SK-N-SH treated with all-trans-retinoic acid at 6 μM for 48 hours (cell line): ENCODE data around the gene RALA.

Experiments used
- ATAC-seq: fragments of 200-7000 bp; cut with Tn5 transposase; 3 replicates; pipeline ENCODE4 v1.9.1; 2020; ENCODE audit warnings: mild to moderate bottlenecking, moderate library complexity
- ARNTL ChIP-seq: fragments of 450-650 bp; formaldehyde crosslinking; IDR thresholded peaks from 2 replicates; pipeline ENCODE4 v1.5.0; 2020; ENCODE audit warnings: low read depth, mild to moderate bottlenecking, moderate library complexity, borderline replicate concordance
- BACH2 ChIP-seq: fragments of 250-450 bp; sonication (Bioruptor Pico); IDR thresholded peaks from 2 replicates; pipeline ENCODE4 v1.9.0; 2021; ENCODE audit warnings: mild to moderate bottlenecking, borderline replicate concordance
- CSDC2 ChIP-seq: fragments of 250-450 bp; sonication (Bioruptor Pico); IDR thresholded peaks from 2 replicates; pipeline ENCODE4 v1.5.0; 2020; ENCODE audit warnings: mild to moderate bottlenecking, moderate library complexity
- CSRNP3 ChIP-seq: fragments of 250-450 bp; sonication (Bioruptor Pico); IDR thresholded peaks from 2 replicates; pipeline ENCODE4 v1.5.1; 2021; ENCODE audit warnings: mild to moderate bottlenecking, moderate library complexity
- ESRRG ChIP-seq: fragments of 250-450 bp; sonication (Bioruptor Pico); IDR thresholded peaks from 2 replicates; pipeline ENCODE4 v1.6.1; 2021; ENCODE audit warnings: mild to moderate bottlenecking
- GLIS3 ChIP-seq: fragments of 250-450 bp; sonication (Bioruptor Pico); IDR thresholded peaks from 2 replicates; pipeline ENCODE4 v1.5.0; 2020; ENCODE audit warnings: mild to moderate bottlenecking, moderate library complexity
- ISL1 ChIP-seq: fragments of 250-450 bp; sonication (Bioruptor Pico); IDR thresholded peaks from 2 replicates; pipeline ENCODE4 v2.1.2; 2022; ENCODE audit warnings: mild to moderate bottlenecking, moderate library complexity
- OSR1 ChIP-seq: fragments of 250-450 bp; sonication (Bioruptor Pico); IDR thresholded peaks from 2 replicates; pipeline ENCODE4 v1.8.0; 2022; ENCODE audit warnings: moderate library complexity, mild to moderate bottlenecking, inconsistent platforms
- PATZ1 ChIP-seq: fragments of 250-450 bp; sonication (Bioruptor Pico); IDR thresholded peaks from 2 replicates; pipeline ENCODE4 v1.8.0; 2020; ENCODE audit warnings: mild to moderate bottlenecking, moderate library complexity, borderline replicate concordance
- PPARA ChIP-seq: fragments of 250-450 bp; sonication (Bioruptor Pico); IDR thresholded peaks from 2 replicates; pipeline ENCODE4 v1.5.0; 2020; ENCODE audit warnings: mild to moderate bottlenecking, borderline replicate concordance
- RARB ChIP-seq: fragments of 250-450 bp; sonication (Bioruptor Pico); IDR thresholded peaks from 2 replicates; pipeline ENCODE4 v1.8.0; 2021; ENCODE audit warnings: mild to moderate bottlenecking, moderate library complexity
- SNAI2 ChIP-seq: fragments of 250-450 bp; sonication (Bioruptor Pico); IDR thresholded peaks from 2 replicates; pipeline ENCODE4 v1.5.0; 2020; ENCODE audit warnings: mild to moderate bottlenecking, moderate library complexity
- TCF4 ChIP-seq: fragments of 250-450 bp; sonication (Bioruptor Pico); IDR thresholded peaks from 2 replicates; pipeline ENCODE4 v1.8.0; 2021; ENCODE audit warnings: mild to moderate bottlenecking, moderate library complexity, borderline replicate concordance
- TOX ChIP-seq: fragments of 250-450 bp; sonication (Bioruptor Pico); IDR thresholded peaks from 2 replicates; pipeline ENCODE4 v1.8.0; 2021; ENCODE audit warnings: mild to moderate bottlenecking, moderate library complexity, borderline replicate concordance
- ZC3H10 ChIP-seq: fragments of 250-450 bp; sonication (Bioruptor Pico); IDR thresholded peaks from 2 replicates; pipeline ENCODE4 v1.5.1; 2021; ENCODE audit warnings: mild to moderate bottlenecking, moderate library complexity
- ZFP3 ChIP-seq: fragments of 250-450 bp; sonication (Bioruptor Pico); IDR thresholded peaks from 2 replicates; pipeline ENCODE4 v1.5.0; 2020; ENCODE audit warnings: mild to moderate bottlenecking, moderate library complexity
- ZFP30 ChIP-seq: fragments of 450-650 bp; formaldehyde crosslinking; IDR thresholded peaks from 2 replicates; pipeline ENCODE4 v1.5.0; 2022; ENCODE audit warnings: mild to moderate bottlenecking, moderate library complexity
- ZNF565 ChIP-seq: fragments of 450-650 bp; formaldehyde crosslinking; conservative IDR thresholded peaks from 2 replicates; pipeline ENCODE4 v1.5.0; 2020; ENCODE audit warnings: low read depth, mild to moderate bottlenecking, moderate library complexity
- ZNF70 ChIP-seq: fragments of 450-650 bp; formaldehyde crosslinking; IDR thresholded peaks from 2 replicates; pipeline ENCODE4 v1.5.0; 2020; ENCODE audit warnings: mild to moderate bottlenecking, moderate library complexity
- ZNF8 ChIP-seq: fragments of 450-650 bp; formaldehyde crosslinking; IDR thresholded peaks from 2 replicates; pipeline ENCODE4 v1.5.0; 2020; ENCODE audit warnings: mild to moderate bottlenecking, moderate library complexity
- TF ChIP-seq, protein P1 (sequence below): fragments of 250-450 bp; sonication (Bioruptor Pico); IDR thresholded peaks from 2 replicates; pipeline ENCODE4 v1.8.0; 2021; ENCODE audit warnings: low read depth, mild to moderate bottlenecking, moderate library complexity, borderline replicate concordance
- TF ChIP-seq, protein P2 (sequence below): fragments of 250-450 bp; sonication (Bioruptor Pico); IDR thresholded peaks from 2 replicates; pipeline ENCODE4 v1.5.0; 2020; ENCODE audit warnings: mild to moderate bottlenecking, moderate library complexity
- TF ChIP-seq, protein P3 (sequence below): fragments of 250-450 bp; sonication (Bioruptor Pico); IDR thresholded peaks from 2 replicates; pipeline ENCODE4 v1.5.1; 2020; ENCODE audit warnings: low read depth, mild to moderate bottlenecking, moderate library complexity

RALA gene

GRCh38 chr7:39744620-39745019, 121.2 kb downstream of the RALA start:
- TF ChIP-seq GLIS3 (CRISPR knock-in tag) = no peak
- TF ChIP-seq TOX (CRISPR knock-in tag) = no peak
- TF ChIP-seq ZNF8 (CRISPR knock-in tag) = no peak
- TF ChIP-seq, protein P1, sequence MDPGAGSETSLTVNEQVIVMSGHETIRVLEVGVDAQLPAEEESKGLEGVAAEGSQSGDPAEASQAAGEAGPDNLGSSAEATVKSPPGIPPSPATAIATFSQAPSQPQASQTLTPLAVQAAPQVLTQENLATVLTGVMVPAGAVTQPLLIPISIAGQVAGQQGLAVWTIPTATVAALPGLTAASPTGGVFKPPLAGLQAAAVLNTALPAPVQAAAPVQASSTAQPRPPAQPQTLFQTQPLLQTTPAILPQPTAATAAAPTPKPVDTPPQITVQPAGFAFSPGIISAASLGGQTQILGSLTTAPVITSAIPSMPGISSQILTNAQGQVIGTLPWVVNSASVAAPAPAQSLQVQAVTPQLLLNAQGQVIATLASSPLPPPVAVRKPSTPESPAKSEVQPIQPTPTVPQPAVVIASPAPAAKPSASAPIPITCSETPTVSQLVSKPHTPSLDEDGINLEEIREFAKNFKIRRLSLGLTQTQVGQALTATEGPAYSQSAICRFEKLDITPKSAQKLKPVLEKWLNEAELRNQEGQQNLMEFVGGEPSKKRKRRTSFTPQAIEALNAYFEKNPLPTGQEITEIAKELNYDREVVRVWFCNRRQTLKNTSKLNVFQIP (CRISPR knock-in tag) = no peak
- no peak for TF ChIP-seq ZNF70
- TF ChIP-seq OSR1 (CRISPR knock-in tag) = no peak
- no peak for ATAC-seq

DNA sequence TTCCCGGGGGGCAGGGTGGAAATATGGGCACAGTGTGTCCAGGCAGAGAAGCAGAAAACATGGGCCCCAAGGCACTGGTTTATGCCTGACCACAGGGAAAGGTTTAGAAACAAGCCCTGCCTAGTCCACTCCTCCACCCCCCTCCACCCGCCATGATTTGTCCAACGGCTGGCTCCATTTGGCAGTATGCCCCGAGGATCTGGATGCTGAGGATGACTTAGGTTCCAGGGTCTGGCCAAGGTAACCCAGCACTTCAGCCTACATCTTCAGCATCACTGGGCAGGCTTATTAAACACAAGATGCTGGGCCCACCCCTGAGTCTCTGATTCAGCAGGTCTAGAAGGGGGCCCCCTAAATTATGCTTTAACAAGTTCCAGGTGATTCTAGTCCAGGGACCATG, 121.9 kb downstream of the RALA start:
- no peak for ATAC-seq
- no peak for TF ChIP-seq SNAI2
- TF ChIP-seq CSRNP3 (CRISPR knock-in tag) = no peak
- no peak for TF ChIP-seq BACH2
- TF ChIP-seq TCF4 (CRISPR knock-in tag) = no peak
- TF ChIP-seq ISL1 (CRISPR knock-in tag) = no peak
- no peak for TF ChIP-seq ZFP3 (CRISPR knock-in tag)
- TF ChIP-seq GLIS3 (CRISPR knock-in tag) = no peak
- TF ChIP-seq ZC3H10 (CRISPR knock-in tag) = no peak
- TF ChIP-seq, protein P2, sequence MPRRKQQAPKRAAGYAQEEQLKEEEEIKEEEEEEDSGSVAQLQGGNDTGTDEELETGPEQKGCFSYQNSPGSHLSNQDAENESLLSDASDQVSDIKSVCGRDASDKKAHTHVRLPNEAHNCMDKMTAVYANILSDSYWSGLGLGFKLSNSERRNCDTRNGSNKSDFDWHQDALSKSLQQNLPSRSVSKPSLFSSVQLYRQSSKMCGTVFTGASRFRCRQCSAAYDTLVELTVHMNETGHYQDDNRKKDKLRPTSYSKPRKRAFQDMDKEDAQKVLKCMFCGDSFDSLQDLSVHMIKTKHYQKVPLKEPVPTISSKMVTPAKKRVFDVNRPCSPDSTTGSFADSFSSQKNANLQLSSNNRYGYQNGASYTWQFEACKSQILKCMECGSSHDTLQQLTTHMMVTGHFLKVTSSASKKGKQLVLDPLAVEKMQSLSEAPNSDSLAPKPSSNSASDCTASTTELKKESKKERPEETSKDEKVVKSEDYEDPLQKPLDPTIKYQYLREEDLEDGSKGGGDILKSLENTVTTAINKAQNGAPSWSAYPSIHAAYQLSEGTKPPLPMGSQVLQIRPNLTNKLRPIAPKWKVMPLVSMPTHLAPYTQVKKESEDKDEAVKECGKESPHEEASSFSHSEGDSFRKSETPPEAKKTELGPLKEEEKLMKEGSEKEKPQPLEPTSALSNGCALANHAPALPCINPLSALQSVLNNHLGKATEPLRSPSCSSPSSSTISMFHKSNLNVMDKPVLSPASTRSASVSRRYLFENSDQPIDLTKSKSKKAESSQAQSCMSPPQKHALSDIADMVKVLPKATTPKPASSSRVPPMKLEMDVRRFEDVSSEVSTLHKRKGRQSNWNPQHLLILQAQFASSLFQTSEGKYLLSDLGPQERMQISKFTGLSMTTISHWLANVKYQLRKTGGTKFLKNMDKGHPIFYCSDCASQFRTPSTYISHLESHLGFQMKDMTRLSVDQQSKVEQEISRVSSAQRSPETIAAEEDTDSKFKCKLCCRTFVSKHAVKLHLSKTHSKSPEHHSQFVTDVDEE (CRISPR knock-in tag) = no peak
- TF ChIP-seq PPARA (CRISPR knock-in tag) = no peak
- TF ChIP-seq, protein P3, sequence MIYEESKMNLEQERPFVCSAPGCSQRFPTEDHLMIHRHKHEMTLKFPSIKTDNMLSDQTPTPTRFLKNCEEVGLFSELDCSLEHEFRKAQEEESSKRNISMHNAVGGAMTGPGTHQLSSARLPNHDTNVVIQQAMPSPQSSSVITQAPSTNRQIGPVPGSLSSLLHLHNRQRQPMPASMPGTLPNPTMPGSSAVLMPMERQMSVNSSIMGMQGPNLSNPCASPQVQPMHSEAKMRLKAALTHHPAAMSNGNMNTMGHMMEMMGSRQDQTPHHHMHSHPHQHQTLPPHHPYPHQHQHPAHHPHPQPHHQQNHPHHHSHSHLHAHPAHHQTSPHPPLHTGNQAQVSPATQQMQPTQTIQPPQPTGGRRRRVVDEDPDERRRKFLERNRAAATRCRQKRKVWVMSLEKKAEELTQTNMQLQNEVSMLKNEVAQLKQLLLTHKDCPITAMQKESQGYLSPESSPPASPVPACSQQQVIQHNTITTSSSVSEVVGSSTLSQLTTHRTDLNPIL (CRISPR knock-in tag) = no peak
- no peak for TF ChIP-seq ZNF70
- no peak for TF ChIP-seq RARB (CRISPR knock-in tag)
- TF ChIP-seq ZNF565 (CRISPR knock-in tag) = no peak
- TF ChIP-seq ZFP30 (CRISPR knock-in tag) = no peak
- TF ChIP-seq TOX (CRISPR knock-in tag) = no peak
- no peak for TF ChIP-seq PATZ1 (CRISPR knock-in tag)
- no peak for TF ChIP-seq ZNF8 (CRISPR knock-in tag)
- no peak for TF ChIP-seq ESRRG (CRISPR knock-in tag)

DNA sequence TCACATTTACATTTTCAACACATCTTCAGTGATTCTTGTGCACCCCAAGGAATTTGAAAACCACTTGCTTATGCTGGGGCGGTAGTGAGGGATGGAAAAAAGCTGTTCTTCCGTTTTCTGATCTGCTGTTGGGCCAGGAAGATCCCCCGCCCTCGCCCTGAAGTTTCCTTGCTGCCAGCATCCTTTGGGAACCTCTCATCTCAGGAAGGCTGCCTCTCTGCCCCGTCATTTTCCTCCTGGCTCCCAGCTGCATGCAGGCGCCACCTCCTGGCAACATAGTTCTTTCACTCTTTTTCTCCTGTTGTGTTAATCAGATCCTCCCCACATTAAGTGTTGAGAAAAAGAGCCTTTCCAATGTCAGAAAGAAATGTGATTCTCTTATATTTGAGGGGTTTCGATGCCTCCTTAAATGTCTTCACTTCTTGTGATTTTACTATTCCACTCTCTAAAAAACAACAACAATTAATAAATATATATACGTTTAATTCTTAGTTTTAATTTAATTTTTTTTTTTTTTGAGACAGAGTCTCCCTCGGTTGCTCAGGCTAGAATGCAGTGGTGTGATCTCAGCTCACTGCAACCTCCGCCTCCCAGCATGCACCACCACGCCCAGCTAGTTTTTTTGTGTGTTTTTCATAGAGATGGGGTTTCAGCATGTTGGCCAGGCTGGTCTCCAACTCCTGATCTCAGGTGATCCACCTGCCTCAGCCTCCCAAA, 122.9 kb downstream of the RALA start:
- peak; percentile 87 for ATAC-seq
- no peak for TF ChIP-seq PATZ1 (CRISPR knock-in tag)
- TF ChIP-seq ZC3H10 (CRISPR knock-in tag) = no peak
- TF ChIP-seq CSDC2 (CRISPR knock-in tag) = no peak
- no peak for TF ChIP-seq ESRRG (CRISPR knock-in tag)
- no peak for TF ChIP-seq OSR1 (CRISPR knock-in tag)
- TF ChIP-seq ZNF70 = no peak
- TF ChIP-seq ZFP30 (CRISPR knock-in tag) = no peak
- TF ChIP-seq ISL1 (CRISPR knock-in tag) = no peak
- no peak for TF ChIP-seq ARNTL (CRISPR knock-in tag)
- no peak for TF ChIP-seq ZNF8 (CRISPR knock-in tag)
- TF ChIP-seq ZNF565 (CRISPR knock-in tag) = no peak
- TF ChIP-seq GLIS3 (CRISPR knock-in tag) = no peak
- no peak for TF ChIP-seq SNAI2
- TF ChIP-seq, protein P2 (CRISPR knock-in tag) = no peak
